Neural progenitor cell (in vitro differentiated cells): Measurements from ENCODE around the gene IHH. TPM values are rescaled to one million over a fixed set of nuclear protein-coding genes. Genes with fewer than 3 reads are reported as not detected.

ENCODE experiments used
- DNase-seq: peaks from one replicate; pipeline ENCODE4 v3.0.0-alpha.2; 2016; ENCODE audit warnings: low spot score
- H2AFZ ChIP-seq: fragments of 200-600 bp; sonication (generic); replicated peaks from 2 replicates; pipeline ENCODE4 v1.6.1; 2016; ENCODE audit warnings: antibody characterized with exemption
- H3F3A ChIP-seq: fragments of 200-600 bp; sonication (generic); 2 replicates; pipeline ENCODE4 v1.6.1; 2016; ENCODE audit warnings: antibody characterized with exemption, low read depth
- H3K27ac ChIP-seq: fragments of 200-600 bp; sonication (generic); 2 replicates; pipeline ENCODE4 v1.5.1; 2016; ENCODE audit warnings: mild to moderate bottlenecking
- H3K27me3 ChIP-seq: fragments of 200-600 bp; sonication (generic); 2 replicates; pipeline ENCODE4 v1.6.1; 2016; ENCODE audit warnings: mild to moderate bottlenecking, moderate library complexity
- H3K36me3 ChIP-seq: fragments of 200-600 bp; sonication (generic); 2 replicates; pipeline ENCODE4 v1.5.1; 2016
- H3K4me1 ChIP-seq: fragments of 200-600 bp; sonication (generic); 2 replicates; pipeline ENCODE4 v1.6.1; 2016; ENCODE audit warnings: mixed run types
- H3K4me2 ChIP-seq: fragments of 200-600 bp; sonication (generic); 2 replicates; pipeline ENCODE4 v1.6.1; 2016
- H3K4me3 ChIP-seq: fragments of 200-600 bp; sonication (generic); 2 replicates; pipeline ENCODE4 v1.5.1; 2016
- H3K79me2 ChIP-seq: fragments of 200-600 bp; sonication (generic); 2 replicates; pipeline ENCODE4 v1.6.1; 2016; ENCODE audit warnings: low read depth
- H3K9ac ChIP-seq: fragments of 200-600 bp; sonication (generic); 2 replicates; pipeline ENCODE4 v1.6.1; 2016
- H3K9me3 ChIP-seq: fragments of 200-600 bp; sonication (generic); 2 replicates; pipeline ENCODE4 v1.5.1; 2016; ENCODE audit warnings: low read depth
- H4K20me1 ChIP-seq: fragments of 200-600 bp; sonication (generic); 2 replicates; pipeline ENCODE4 v1.6.1; 2016; ENCODE audit warnings: low read depth
- H3K27ac Mint-ChIP-seq: 3 replicates; pipeline ENCODE4 v1.8.0; 2021; ENCODE audit warnings: mixed read lengths
- H3K27me3 Mint-ChIP-seq: 2 replicates; pipeline ENCODE4 v1.8.0; 2022; ENCODE audit warnings: low read depth, mild to moderate bottlenecking, inconsistent platforms, moderate library complexity, mixed read lengths; ENCODE audit not compliant: insufficient read depth
- H3K36me3 Mint-ChIP-seq: 3 replicates; pipeline ENCODE4 v1.8.0; 2021; ENCODE audit warnings: mixed read lengths
- H3K4me1 Mint-ChIP-seq: 3 replicates; pipeline ENCODE4 v1.8.0; 2021; ENCODE audit warnings: mixed read lengths
- H3K4me3 Mint-ChIP-seq: 3 replicates; pipeline ENCODE4 v1.8.0; 2021; ENCODE audit warnings: mild to moderate bottlenecking, moderate library complexity, mixed read lengths
- H3K9me3 Mint-ChIP-seq: 3 replicates; pipeline ENCODE4 v1.8.0; 2020; ENCODE audit warnings: mixed read lengths
- CTCF ChIP-seq: fragments of 200-600 bp; sonication (generic); IDR thresholded peaks from 2 replicates; pipeline ENCODE4 v1.5.1; 2017; ENCODE audit warnings: antibody characterized with exemption, mild to moderate bottlenecking
- EZH2 ChIP-seq: fragments of 200-600 bp; sonication (generic); IDR thresholded peaks from 2 replicates; pipeline ENCODE4 v1.6.1; 2017; ENCODE audit warnings: antibody characterized with exemption, mild to moderate bottlenecking, moderate library complexity
- EZH2phosphoT487 ChIP-seq: fragments of 200-600 bp; sonication (generic); IDR thresholded peaks from 2 replicates; pipeline ENCODE4 v1.6.1; 2017; ENCODE audit warnings: antibody characterized with exemption
- total RNA-seq: library from RNA; depleted of rRNA; stranded (reverse); fragments of >200 nt; gene quantifications from 2 replicates; pipeline ENCODE4 v1.2.3, GENCODE V29; 2015; ENCODE audit warnings: low replicate concordance

The IHH gene
- total RNA-seq, 1 donor from 2014 or later, result not detected

- Histone ChIP-seq H4K20me1 (peaks cover 5% of the 10 kb centered on the region), H3K27ac (no peak overlapping the region), H3K79me2 (no peaks in the 10 kb centered on the region), H3K9me3 (no peaks in the 10 kb centered on the region), H3K4me3 (no peak overlapping the region), H3K36me3 (no peaks in the 10 kb centered on the region), H3K27me3 (no peaks in the 10 kb centered on the region), H3K9ac (no peak overlapping the region), H3K4me1 (peaks cover 2% of the 10 kb centered on the region), H2AFZ (no peak overlapping the region), H3F3A (no peaks in the 10 kb centered on the region), H3K4me2 (no peak overlapping the region)
- H3K36me3 Mint-ChIP-seq, result no peaks in the 10 kb centered on the region
- no peak overlapping the region for H3K27ac Mint-ChIP-seq
- no peaks in the 10 kb centered on the region for H3K9me3 Mint-ChIP-seq
- H3K4me3 Mint-ChIP-seq, result no peak overlapping the region
- peaks cover 2% of the 10 kb centered on the region for H3K27me3 Mint-ChIP-seq
- DNase-seq, result no peak
- TF ChIP-seq CTCF (no peak), EZH2phosphoT487 (no peak), EZH2 (no peak)
- H3K4me1 Mint-ChIP-seq, result peaks cover 7% of the 10 kb centered on the region
Observed at GRCh38 chr2:219081701-219082331, 21.1 kb upstream of the IHH start.

- H3K9ac ChIP-seq, result no peak overlapping the region
- no peak overlapping the region for H3K27ac ChIP-seq
- no peaks in the 10 kb centered on the region for H3K36me3 ChIP-seq
- H3K9me3 ChIP-seq, result no peaks in the 10 kb centered on the region
- H3F3A ChIP-seq, result no peaks in the 10 kb centered on the region
- Mint-ChIP-seq H3K4me3 (no peak overlapping the region), H3K27ac (no peak overlapping the region), H3K4me1 (peaks cover under 1% of the 10 kb centered on the region), H3K9me3 (no peaks in the 10 kb centered on the region), H3K36me3 (no peaks in the 10 kb centered on the region), H3K27me3 (peaks cover 2% of the 10 kb centered on the region)
- no peaks in the 10 kb centered on the region for H3K79me2 ChIP-seq
- H4K20me1 ChIP-seq, result peaks cover 5% of the 10 kb centered on the region
- H2AFZ ChIP-seq, result no peak overlapping the region
- H3K4me2 ChIP-seq, result no peak overlapping the region
- no peaks in the 10 kb centered on the region for H3K27me3 ChIP-seq
- H3K4me3 ChIP-seq, result no peak overlapping the region
- no peak for DNase-seq
- no peaks in the 10 kb centered on the region for H3K4me1 ChIP-seq
- no peak for TF ChIP-seq EZH2
- no peak for TF ChIP-seq CTCF
- TF ChIP-seq EZH2phosphoT487, result no peak
Observed at GRCh38 chr2:219081096-219081495, 20.4 kb upstream of the IHH start.

GRCh38 chr2:219079417-219079816 is 18.7 kb upstream of the IHH start:
- H3K9me3 ChIP-seq, result no peaks in the 10 kb centered on the region
- H2AFZ ChIP-seq, result no peak overlapping the region
- no peak overlapping the region for H3K9ac ChIP-seq
- Mint-ChIP-seq H3K36me3 (no peaks in the 10 kb centered on the region), H3K27ac (no peak overlapping the region), H3K4me3 (no peak overlapping the region), H3K27me3 (peaks cover 2% of the 10 kb centered on the region), H3K4me1 (no peaks in the 10 kb centered on the region), H3K9me3 (no peaks in the 10 kb centered on the region)
- H3K27ac ChIP-seq, result no peak overlapping the region
- H3K79me2 ChIP-seq, result no peaks in the 10 kb centered on the region
- no peak for DNase-seq
- H3K4me1 ChIP-seq, result no peaks in the 10 kb centered on the region
- no peak overlapping the region for H3K4me2 ChIP-seq
- H4K20me1 ChIP-seq, result peaks cover 5% of the 10 kb centered on the region
- TF ChIP-seq EZH2, result no peak
- TF ChIP-seq CTCF, result no peak
- TF ChIP-seq EZH2phosphoT487, result no peak
- no peaks in the 10 kb centered on the region for H3K36me3 ChIP-seq
- no peak overlapping the region for H3K4me3 ChIP-seq
- no peaks in the 10 kb centered on the region for H3F3A ChIP-seq
- no peaks in the 10 kb centered on the region for H3K27me3 ChIP-seq
